Brain pericyte (primary cell): ENCODE measurements around the gene ANTKMT.

ENCODE experiments used
- DNase-seq: peaks from one replicate; pipeline ENCODE4 v3.0.0-alpha.2; 2012; ENCODE audit warnings: low read depth, low spot score

The ANTKMT gene, protein sequence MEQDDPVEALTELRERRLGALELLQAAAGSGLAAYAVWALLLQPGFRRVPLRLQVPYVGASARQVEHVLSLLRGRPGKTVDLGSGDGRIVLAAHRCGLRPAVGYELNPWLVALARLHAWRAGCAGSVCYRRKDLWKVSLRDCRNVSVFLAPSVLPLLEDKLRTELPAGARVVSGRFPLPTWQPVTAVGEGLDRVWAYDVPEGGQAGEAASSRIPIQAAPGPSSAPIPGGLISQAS

DNA sequence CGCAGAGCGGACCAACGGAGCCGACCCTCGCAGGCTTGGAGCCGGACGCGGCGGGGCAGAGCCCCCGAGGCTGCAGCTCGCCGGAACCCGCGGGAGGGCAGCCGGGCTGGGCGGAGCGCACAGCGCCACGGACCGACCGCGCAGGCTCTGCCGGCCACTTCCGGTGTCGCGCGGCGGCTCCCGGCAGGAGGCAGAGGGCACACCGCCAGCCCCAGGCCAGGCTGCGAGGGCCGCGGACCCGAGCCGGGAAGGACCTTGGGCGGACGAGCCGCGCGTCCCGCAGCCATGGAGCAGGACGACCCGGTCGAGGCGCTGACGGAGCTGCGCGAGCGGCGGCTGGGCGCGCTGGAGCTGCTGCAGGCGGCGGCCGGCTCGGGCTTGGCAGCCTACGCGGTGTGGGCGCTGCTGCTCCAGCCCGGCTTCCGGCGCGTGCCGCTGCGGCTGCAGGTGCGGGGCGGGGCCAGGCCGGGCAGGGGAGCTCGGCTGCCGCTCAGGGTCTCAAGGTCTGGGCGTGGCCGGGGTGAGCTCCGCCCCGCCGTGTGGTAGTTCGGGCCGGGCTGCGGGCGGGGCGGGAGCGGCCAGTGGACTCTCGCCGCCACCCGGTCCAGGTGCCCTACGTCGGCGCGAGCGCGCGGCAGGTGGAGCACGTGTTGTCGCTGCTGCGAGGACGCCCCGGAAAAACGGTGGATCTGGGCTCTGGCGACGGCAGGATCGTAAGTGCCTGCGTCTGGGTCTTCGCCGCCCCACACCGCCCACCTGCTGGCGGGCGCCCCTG lies at the start of gene ANTKMT:
Gene ANTKMT (plus strand): TSS at position 157 of the 775 bp plus-strand sequence. CDS start 129 bp downstream, at position 286.
- DNase-seq = no peak

DNA sequence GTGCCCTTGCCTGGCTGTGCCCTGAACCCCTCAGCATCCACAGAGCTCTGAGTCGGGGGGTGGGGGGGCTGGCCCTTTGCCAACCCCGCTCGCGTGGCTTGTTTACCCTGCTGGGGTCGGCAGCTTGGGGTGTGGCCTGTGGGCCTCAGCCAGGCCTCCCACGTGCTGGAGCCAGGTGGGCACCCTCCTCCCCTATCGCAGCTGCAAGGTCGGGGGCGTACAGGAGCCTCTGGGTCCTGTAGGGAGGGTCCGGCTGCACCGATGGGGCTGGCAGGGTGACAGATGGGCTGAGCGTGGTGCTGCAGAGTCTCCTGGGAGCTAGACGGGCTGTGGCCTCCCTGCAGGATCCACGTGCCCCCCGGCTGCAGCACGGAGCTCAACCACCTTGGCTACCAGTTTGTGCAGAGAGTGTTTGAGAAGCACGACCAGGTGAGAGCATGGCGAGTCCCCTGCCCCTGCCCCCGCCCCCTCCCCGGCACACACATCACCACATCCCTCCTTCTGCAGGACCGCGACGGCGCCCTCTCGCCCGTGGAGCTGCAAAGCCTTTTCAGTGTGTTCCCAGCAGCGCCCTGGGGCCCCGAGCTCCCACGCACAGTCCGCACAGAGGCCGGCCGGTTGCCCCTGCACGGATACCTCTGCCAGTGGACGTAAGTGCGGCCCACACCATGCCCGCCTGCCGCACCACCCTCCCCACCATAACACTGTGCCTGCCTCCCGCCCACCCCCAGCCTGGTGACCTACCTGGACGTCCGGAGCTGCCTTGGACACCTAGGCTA lies 49.4 kb upstream of the ANTKMT start:
- DNase-seq = no peak

DNA sequence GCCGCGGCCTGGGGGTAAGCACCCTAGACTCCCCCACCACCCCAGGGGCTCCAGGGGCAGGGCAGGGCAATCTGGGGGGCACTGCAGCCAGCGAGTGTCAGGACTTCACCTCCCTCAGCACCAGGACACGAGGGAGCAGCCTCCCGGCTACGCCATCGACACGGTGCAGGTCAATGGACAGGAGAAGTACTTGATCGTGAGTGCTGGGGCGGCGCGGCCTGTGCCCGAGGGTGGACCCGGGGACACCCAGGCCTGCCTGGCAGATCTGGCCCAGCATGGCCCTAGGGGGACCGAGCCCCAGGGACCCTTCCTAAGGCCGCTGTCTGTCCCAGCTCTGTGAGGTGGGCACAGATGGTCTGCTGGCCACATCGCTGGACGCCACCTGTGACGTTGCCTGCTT lies 48.6 kb upstream of the ANTKMT start:
- DNase-seq = no peak

DNA sequence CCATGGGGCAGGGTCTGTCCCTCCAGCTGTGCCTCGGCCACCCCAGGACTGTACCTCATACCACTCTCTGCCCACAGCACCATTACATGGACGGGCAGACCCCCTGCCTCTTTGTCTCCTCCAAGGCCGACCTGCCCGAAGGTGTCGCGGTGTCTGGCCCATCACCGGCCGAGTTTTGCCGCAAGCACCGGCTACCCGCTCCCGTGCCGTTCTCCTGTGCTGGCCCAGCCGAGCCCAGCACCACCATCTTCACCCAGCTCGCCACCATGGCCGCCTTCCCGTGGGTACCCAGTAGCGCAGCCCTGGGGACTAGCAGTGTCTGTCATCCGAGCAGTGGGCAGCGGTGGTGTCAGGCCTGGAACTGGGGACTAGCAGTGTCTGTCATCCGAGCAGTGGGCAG lies 48.1 kb upstream of the ANTKMT start:
- no peak for DNase-seq

DNA sequence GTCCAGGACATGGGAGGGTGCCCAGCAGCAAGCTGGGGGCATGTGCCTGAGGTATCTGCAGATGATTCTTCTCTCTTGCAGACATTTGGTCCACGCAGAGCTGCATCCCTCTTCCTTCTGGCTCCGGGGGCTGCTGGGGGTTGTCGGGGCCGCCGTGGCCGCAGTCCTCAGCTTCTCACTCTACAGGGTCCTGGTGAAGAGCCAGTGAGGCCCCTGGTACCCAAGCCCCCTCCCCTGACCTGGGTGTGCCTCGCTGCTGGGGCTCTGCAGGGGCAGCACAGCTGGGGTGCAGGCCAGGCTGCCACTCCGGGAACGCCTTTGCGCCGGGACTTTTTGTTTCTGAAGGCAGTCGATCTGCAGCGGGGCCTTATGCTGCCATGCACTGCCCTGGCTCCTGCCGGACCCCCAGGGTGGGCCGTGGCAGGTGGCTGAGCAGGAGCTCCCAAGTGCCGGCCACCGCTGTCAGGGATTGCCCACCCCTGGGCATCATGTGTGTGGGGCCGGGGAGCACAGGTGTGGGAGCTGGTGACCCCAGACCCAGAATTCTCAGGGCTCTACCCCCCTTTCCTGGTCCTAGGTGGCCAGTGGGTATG lies 47.5 kb upstream of the ANTKMT start:
- DNase-seq = no peak

DNA sequence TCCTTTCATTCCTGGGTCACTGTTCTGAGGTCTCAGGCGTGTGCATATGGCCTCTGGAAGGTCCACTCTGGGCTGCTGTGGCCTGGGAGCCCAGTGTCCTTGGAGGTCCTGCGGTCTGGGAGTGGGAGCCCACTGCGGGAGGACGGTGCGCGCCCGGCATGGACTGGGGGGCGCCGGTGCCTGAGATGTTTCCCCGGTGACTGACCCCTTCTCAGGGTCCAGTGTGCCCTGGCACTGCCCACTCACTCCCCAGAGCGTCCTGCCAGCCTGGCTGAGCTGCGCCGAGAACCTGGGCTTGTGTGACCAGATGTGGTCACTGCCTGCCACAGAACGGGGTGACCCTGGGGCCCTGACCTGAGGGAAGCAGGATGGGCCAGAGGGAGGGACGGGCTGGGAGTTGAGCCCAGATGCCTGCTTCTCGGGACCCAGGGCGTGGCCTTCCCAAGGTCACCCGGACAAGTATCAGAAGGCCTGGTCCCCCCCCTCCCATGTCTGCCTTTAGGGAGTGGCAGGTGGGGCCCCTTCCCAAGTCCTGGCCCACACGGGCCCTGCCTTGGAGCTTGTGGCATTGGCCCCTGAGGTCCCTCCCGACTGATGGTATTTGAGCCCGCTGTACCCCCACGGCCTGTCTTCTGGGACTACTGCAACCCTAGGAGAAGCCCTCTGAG lies 46.6 kb upstream of the ANTKMT start:
- DNase-seq = no peak

DNA sequence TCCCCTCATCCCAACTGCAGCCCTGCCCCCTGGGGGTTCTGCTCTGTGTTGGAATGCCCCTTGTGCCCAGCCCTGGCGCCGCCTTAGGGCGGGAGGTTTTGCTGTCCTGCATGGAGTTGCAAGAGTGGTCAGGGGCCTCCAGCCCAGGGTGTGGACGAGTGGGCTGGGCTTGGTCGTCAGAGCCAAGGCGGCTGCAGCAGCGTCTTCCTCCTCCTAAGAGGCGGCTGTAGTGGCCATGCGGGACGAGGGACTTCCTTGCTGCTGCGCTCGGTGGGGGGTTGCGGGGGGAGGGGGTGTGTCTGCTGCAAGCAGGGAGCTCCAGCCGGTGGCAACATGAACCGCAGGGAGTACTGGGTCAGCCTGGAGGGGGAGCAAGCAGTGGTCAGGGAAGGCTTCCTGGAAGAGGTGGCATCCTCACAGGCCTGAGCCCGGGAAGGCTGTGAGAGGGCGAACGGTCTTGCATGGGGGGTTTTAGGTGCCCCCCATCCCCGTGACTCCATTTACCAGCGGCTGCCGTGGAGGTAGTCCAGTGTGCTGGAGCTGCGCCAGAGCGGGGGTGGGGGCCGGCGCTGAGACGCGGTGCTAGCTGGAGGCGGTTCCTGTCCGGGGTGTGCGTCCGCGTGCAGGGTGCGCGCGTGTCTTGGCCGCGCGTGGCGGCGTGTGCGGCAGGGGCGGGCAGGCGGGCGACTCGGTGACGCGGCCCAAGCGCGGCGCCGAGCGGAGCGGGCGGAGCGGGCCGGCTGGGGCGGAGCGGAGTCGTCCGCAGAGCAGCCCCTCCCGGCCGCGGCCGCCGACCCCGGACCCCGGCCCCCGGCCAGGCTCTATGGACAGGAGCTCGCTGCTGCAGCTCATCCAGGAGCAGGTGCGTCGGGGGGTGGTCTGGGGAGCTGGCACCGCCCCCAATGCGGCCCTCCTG lies 45.7 kb upstream of the ANTKMT start, which contains the start of gene RHBDL1:
Gene RHBDL1 (plus strand): TSS at position 704 of the 916 bp plus-strand sequence. CDS start 120 bp downstream, at position 824.
- DNase-seq = no peak

DNA sequence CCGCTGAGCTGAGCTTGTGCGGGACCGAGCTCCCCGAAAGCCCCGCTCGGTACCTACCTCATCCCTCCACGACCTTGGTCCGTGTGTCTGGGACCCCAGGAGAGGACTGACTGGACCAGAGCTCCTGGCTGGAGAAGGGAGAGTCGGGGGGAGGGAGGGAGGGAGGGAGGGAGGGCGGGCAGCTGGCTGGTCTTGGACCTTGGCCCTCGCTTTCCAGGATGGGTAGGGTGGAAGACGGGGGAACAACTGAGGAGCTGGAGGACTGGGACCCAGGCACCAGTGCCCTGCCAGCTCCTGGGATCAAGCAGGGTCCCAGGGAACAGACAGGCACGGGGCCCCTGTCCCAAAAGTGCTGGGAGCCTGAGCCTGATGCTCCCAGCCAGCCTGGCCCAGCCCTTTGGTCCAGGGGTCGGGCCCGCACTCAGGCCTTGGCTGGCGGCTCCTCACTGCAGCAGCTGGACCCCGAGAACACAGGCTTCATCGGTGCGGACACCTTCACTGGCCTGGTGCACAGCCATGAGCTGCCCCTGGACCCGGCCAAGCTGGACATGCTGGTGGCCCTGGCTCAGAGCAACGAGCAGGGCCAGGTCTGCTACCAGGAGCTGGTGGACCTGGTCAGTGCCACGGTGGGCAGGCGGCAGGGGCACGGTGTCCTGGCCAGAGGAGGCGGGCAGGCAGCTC lies 44.9 kb upstream of the ANTKMT start:
- no peak for DNase-seq

DNA sequence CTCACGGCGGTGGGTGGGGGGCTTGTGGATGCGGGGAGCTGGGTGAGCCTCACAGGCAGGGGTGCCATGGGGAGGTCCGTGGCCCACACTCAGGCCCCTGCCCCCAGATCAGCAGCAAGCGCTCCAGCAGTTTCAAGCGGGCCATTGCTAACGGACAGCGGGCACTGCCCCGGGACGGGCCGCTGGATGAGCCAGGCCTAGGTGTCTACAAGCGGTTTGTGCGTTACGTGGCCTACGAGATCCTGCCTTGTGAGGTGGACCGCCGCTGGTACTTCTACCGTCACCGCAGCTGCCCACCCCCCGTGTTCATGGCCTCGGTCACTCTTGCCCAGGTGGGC lies 44.4 kb upstream of the ANTKMT start:
- no peak for DNase-seq

DNA sequence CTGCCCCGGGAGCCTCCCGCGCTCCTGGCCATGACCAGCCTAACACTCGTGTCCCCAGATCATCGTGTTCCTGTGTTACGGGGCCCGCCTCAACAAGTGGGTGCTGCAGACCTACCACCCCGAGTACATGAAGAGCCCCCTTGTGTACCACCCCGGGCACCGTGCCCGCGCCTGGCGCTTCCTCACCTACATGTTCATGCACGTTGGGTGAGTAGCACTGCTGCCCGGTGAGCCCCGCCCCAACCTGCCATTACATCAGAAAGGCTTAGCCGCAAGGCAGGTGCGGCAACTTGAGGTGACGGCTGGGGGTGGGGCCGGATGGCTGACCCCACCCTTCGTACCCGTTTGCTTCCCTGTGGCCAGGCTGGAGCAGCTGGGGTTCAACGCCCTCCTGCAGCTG lies 44.0 kb upstream of the ANTKMT start:
- DNase-seq = no peak

DNA sequence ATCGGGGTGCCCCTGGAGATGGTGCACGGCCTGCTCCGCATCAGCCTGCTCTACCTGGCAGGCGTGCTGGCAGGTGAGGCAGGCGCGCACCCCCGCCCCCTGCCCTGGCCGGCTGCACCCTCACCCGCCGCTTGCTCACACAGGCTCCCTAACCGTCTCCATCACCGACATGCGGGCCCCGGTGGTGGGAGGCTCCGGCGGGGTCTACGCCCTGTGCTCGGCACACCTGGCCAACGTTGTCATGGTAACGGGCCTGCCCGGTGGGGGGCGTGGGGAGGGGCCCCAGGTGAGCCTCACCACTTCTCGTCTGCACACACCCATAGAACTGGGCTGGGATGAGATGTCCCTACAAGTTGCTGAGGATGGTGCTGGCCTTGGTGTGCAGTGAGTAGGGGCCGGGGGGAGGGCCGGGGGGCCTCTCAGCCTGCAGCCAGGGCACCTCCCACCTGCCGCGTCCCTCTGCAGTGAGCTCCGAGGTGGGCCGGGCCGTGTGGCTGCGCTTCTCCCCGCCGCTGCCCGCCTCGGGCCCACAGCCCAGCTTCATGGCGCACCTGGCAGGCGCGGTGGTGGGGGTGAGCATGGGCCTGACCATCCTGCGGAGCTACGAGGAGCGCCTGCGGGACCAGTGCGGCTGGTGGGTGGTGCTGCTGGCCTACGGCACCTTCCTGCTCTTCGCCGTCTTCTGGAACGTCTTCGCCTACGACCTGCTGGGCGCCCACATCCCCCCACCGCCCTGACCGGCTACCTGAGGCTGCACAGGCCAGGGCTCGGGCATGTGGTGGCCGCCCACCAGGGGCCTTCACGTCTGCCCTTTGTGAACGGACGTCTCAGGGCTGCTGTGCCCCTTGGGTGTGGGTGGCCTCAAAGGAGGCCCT lies 43.4 kb upstream of the ANTKMT start:
- no peak for DNase-seq

DNA sequence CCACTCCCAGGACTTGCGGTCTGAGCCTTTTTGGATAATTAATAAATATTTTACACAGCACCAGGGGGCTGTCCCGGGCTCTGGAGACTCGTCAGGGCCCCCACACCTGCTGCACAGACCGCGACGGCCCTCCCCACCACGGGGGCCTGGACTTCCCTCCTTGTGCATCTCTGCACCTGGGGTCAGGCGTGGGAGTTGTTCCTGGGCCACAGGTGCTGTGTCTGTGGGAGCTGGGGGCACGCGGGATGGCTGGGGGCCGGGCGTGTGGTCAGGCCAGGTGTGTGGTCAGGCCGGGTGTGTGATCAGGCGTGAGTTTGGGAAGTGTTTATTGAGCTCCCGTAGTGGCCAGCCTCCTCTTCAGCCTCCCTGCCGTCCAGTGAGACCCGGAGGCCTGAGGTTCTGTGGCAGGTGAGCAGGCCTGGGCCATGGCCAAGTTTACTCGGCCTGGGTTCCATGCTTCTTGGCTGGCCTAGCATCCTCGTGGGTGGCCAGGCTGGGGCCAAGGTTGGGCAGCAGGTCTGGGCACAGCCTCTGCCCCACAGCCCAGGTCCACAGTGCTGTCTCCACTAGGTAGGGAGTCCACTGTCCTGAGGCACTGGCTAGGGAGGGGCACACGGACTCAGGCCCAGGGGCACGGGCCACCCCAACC lies 42.6 kb upstream of the ANTKMT start:
- no peak for DNase-seq

DNA sequence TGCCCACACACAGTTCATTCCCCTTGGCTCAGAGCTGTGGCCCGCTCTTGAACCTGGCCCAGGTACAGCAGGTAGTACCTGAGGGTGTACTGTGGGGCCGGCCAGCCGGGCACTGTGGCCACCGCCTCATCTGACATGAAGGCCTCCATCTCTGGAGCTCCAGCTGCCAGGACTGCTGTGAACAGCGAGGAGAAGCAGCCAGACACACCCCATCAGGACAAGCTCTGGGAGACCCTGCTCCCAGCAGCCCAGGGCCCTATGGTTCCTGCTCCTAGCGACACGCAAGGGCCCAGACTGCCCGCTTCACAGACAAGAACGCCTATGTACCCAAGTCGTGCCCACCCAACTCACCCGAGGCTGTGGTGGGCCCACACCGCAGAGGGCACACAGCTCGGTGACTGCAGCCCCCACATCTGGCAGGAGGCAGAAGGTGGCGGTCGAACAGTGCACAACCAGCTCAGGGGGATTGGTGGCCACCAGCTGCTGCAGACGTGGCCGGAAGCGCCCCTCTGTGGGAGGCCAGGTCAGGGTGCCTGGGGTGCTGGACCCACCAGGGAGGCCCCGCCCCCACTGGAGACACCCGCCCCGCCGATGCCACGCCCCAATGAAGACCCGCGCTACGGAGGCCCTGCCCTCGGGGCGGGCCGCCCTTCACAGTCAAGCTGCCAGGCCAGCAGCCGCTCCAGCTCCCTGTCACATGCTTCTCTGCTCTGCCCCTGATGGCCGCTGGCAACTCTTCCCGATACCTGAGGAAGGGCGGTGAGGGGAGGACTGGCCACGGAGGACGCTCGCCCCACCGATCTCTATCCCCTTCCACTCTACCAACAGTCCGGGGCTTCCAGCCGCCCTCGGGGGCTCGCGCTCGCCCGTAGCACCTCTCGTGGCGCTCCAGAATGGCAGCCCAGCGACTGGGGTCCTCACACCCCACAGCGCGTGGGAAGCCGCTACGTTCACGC lies 41.8 kb upstream of the ANTKMT start:
- no peak for DNase-seq

DNA sequence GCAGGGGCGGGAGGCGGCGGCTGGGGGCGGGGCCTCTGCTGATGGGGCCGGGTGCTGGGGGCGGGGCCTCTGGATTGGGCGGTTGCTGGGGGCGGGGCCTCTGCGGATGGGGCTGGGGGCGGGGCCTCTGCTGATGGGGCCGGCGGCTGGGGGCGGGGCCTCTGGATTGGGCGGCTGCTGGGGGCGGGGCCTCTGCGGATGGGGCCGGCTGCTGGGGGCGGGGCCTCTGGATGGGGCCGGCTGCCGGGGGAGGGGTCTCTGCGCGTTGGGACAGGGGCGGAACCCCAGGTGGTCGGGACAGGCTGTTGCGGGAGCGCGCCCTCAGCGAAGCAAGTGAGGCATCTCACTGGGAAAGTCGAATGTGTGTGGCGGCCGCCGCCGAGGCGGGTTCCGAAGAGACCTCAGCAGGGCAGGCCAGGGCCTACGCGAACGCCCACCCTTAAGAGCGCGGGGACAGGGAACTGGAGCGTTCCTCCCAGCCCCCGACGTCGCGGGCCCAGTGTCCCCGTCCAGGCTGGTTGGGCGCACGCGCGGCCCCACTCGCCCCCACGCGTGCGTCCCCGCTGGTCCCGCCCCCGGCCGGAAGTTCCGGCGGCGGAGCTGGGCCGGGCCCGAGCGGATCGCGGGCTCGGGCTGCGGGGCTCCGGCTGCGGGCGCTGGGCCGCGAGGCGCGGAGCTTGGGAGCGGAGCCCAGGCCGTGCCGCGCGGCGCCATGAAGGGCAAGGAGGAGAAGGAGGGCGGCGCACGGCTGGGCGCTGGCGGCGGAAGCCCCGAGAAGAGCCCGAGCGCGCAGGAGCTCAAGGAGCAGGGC lies 40.9 kb upstream of the ANTKMT start, which contains the start of gene STUB1:
Gene STUB1 (plus strand): TSS at position 597 of the 811 bp plus-strand sequence. CDS start 116 bp downstream, at position 713.
- DNase-seq = peak; percentile 57

DNA sequence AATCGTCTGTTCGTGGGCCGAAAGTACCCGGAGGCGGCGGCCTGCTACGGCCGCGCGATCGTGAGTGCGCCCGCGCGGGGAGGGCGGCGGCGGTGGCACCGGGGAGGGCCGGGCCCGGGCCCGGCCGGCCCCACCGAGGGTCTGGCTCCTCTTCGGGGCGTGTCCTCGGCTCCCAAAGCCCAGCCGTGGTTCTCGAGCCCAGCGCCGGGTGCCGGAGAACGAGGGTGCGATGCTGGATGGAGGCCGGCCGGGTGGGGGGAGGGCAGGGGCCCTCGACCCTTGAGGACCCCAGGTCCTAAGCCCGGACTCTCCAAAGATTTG lies 40.4 kb upstream of the ANTKMT start:
- no peak for DNase-seq

DNA sequence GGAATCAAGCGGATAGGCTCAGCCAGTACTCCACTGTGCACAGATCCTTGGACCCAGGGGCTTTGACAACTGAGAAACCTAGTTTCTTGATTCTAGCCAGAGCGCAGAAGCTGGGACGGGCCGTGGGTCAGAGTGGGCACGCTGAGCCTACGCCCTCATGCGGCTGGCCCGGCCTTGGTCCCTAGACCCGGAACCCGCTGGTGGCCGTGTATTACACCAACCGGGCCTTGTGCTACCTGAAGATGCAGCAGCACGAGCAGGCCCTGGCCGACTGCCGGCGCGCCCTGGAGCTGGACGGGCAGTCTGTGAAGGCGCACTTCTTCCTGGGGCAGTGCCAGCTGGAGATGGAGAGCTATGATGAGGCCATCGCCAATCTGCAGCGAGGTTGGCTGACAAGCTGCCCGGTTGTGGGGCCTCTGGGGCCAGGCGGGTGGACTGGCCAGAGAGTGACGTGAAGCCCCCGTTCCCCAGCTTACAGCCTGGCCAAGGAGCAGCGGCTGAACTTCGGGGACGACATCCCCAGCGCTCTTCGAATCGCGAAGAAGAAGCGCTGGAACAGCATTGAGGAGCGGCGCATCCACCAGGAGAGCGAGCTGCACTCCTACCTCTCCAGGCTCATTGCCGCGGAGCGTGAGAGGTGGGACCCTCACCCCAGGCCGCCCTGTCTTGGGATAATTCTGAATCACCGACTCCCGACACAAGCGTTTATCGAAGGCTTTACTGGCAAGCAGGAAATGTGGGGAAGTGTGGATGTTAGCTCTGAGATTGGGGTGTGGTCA lies 39.8 kb upstream of the ANTKMT start:
- DNase-seq = no peak
